Stomach smooth muscle (tissue), 2 donors: ENCODE measurements around the gene POLR3B.

Experiments
- H3K27ac ChIP-seq: one replicate; pipeline ENCODE4 v1.7.0; 2013; ENCODE audit warnings: mild to moderate bottlenecking, low read length, inconsistent platforms
- H3K27me3 ChIP-seq, 2 donors: one replicate each; pipeline ENCODE4 v1.7.0; 2013; ENCODE audit warnings: low read length in 2 of 2; ENCODE audit not compliant: insufficient read depth in 2 of 2, control insufficient read depth in 1 of 2
- H3K36me3 ChIP-seq, 2 donors: one replicate each; pipeline ENCODE4 v1.7.0; 2013; ENCODE audit warnings: low read length in 2 of 2; ENCODE audit not compliant: control insufficient read depth in 2 of 2, insufficient read depth in 2 of 2
- H3K4me1 ChIP-seq: one replicate; pipeline ENCODE4 v1.7.0; 2013; ENCODE audit warnings: low read length; ENCODE audit not compliant: control insufficient read depth, insufficient read depth
- H3K4me3 ChIP-seq, 2 donors: one replicate each; pipeline ENCODE4 v1.7.0; 2013; ENCODE audit warnings: low read length in 2 of 2
- H3K9ac ChIP-seq, 2 donors: one replicate each; pipeline ENCODE4 v1.7.0; 2013; ENCODE audit warnings: low read length in 2 of 2, mild to moderate bottlenecking in 1 of 2
- H3K9me3 ChIP-seq, 2 donors: one replicate each; pipeline ENCODE4 v1.7.0; 2013; ENCODE audit warnings: low read length in 2 of 2; ENCODE audit not compliant: control insufficient read depth in 2 of 2
- donor health status: healthy.
- donor health status: Pancreatic carcinoma.

Gene POLR3B

GRCh38 chr12:106416273-106416672, 58.7 kb downstream of the POLR3B start:
- no peaks in the 10 kb centered on the region for H3K36me3 ChIP-seq
- H3K4me3 ChIP-seq, result no peak overlapping the region
- no peak overlapping the region for H3K27ac ChIP-seq
- no peaks in the 10 kb centered on the region for H3K27me3 ChIP-seq
- H3K9ac ChIP-seq, result no peak overlapping the region
- H3K9me3 ChIP-seq, result no peaks in the 10 kb centered on the region
- H3K4me1 ChIP-seq, result peaks cover 2% of the 10 kb centered on the region

GRCh38 chr12:106417926-106418910, 60.7 kb downstream of the POLR3B start:
- H3K4me3 ChIP-seq, result no peak overlapping the region
- H3K9ac ChIP-seq, result no peak overlapping the region
- no peaks in the 10 kb centered on the region for H3K9me3 ChIP-seq
- peaks cover 2% of the 10 kb centered on the region for H3K4me1 ChIP-seq
- H3K36me3 ChIP-seq, result no peaks in the 10 kb centered on the region
- H3K27ac ChIP-seq, result no peak overlapping the region
- H3K27me3 ChIP-seq, result no peaks in the 10 kb centered on the region

DNA sequence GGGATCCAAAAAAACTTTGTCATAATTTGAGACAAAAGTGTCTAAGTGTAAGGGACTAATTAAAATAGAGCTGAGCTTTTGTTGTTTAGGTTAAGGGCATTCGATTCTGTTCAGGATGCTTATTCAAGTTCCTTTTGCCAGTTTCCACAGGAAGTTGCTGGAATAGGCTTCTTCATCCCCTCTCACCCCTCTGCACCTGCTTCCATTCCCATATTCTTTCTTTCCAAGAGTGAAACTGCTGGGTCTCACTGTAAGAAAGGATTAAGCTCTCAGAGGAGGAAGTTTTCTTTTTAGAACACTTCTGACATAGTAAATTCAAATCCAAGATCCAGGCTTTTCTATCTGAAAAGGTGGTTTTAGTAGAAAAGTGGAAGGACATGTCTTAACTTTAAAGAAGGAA, 61.4 kb downstream of the POLR3B start:
- Histone ChIP-seq H3K27me3 (no peaks in the 10 kb centered on the region), H3K27ac (no peak overlapping the region), H3K4me3 (no peak overlapping the region), H3K9me3 (no peaks in the 10 kb centered on the region), H3K4me1 (peaks cover 2% of the 10 kb centered on the region), H3K36me3 (no peaks in the 10 kb centered on the region), H3K9ac (no peak overlapping the region)

DNA sequence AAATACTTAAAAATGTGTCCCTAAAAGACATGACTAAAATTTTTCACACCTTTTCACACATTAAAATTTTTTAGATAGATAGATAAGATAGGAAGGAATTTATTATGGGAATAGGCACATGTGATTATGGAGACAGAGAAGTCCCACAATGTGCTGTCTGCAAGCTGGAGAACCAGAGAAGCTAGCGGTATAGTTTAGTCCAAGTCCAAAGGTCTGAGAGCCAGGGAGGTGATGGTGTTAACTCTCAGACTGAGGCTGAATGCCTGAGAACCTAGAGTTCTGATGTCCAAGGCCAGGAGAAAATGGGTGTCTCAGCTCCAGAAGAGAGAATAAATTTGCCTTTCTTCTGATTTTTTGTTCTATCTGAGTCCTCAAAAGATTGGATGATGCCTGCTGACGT, 65.7 kb downstream of the POLR3B start:
- Histone ChIP-seq H3K36me3 (no peaks in the 10 kb centered on the region), H3K9me3 (no peaks in the 10 kb centered on the region), H3K9ac (no peak overlapping the region), H3K4me1 (peaks cover 12% of the 10 kb centered on the region), H3K27ac (no peak overlapping the region), H3K27me3 (no peaks in the 10 kb centered on the region), H3K4me3 (no peak overlapping the region)

GRCh38 chr12:106425061-106425702, 67.6 kb downstream of the POLR3B start:
- Histone ChIP-seq H3K4me1 (peaks cover 14% of the 10 kb centered on the region), H3K4me3 (no peak overlapping the region), H3K9me3 (no peaks in the 10 kb centered on the region), H3K9ac (no peak overlapping the region), H3K36me3 (no peaks in the 10 kb centered on the region), H3K27ac (no peak overlapping the region), H3K27me3 (no peaks in the 10 kb centered on the region)

DNA sequence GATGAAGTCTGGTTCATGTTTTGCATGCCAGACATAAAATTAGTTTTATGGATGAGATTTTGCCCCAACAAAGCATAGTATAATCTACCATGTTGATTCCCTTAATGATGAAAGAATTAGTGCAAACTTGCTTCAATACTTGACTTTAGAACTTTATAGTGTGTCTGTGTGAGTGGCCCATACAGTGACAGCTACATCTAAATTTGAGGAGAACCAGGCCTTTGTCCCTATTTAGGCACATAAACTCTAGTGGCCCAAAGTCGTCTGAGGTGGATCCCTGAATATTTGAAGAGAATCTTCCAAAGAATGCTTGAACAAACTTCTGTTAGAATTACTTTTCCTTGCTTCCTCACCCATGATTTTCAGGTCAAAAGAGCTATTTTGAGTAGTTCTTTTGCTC, 70.4 kb downstream of the POLR3B start:
- H3K9me3 ChIP-seq, result no peaks in the 10 kb centered on the region
- no peak overlapping the region for H3K9ac ChIP-seq
- peaks cover 14% of the 10 kb centered on the region for H3K4me1 ChIP-seq
- H3K36me3 ChIP-seq, result no peaks in the 10 kb centered on the region
- H3K27me3 ChIP-seq, result no peaks in the 10 kb centered on the region
- peak overlapping the region; percentile 46 for H3K27ac ChIP-seq
- H3K4me3 ChIP-seq, result no peak overlapping the region

DNA sequence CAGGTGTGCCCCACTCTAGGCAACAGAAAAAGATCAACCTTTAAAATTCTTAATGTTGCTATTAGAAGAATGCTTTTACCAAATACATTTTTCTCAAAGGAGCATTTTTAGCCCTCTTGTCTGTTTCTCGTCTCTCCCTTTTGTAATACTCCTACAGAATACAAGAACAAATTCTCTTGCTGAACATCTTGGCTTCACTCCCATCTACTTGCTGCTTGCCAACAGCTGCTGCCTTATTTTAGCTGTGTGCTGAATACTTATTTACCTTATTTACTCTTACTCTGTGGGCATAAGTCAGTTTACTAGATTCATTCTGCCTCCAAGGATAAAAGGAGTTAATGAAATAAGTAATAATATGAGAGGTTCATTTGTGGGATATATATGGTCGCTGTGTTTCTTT, 70.8 kb downstream of the POLR3B start:
- Histone ChIP-seq H3K9me3 (no peaks in the 10 kb centered on the region), H3K4me3 (no peak overlapping the region), H3K9ac (no peak overlapping the region), H3K27ac (peak overlapping the region; percentile 46), H3K4me1 (peaks cover 14% of the 10 kb centered on the region), H3K27me3 (no peaks in the 10 kb centered on the region), H3K36me3 (no peaks in the 10 kb centered on the region)

GRCh38 chr12:106429043-106429552, 71.5 kb downstream of the POLR3B start:
- H3K4me1 ChIP-seq, result peaks cover 14% of the 10 kb centered on the region
- H3K27me3 ChIP-seq, result no peaks in the 10 kb centered on the region
- no peak overlapping the region for H3K9ac ChIP-seq
- no peak overlapping the region for H3K27ac ChIP-seq
- no peaks in the 10 kb centered on the region for H3K36me3 ChIP-seq
- H3K9me3 ChIP-seq, result no peaks in the 10 kb centered on the region
- H3K4me3 ChIP-seq, result no peak overlapping the region

GRCh38 chr12:106429636-106430035, 72.1 kb downstream of the POLR3B start:
- Histone ChIP-seq H3K27me3 (no peaks in the 10 kb centered on the region), H3K4me3 (no peak overlapping the region), H3K4me1 (peaks cover 14% of the 10 kb centered on the region), H3K9ac (no peak overlapping the region), H3K36me3 (no peaks in the 10 kb centered on the region), H3K27ac (no peak overlapping the region), H3K9me3 (no peaks in the 10 kb centered on the region)

DNA sequence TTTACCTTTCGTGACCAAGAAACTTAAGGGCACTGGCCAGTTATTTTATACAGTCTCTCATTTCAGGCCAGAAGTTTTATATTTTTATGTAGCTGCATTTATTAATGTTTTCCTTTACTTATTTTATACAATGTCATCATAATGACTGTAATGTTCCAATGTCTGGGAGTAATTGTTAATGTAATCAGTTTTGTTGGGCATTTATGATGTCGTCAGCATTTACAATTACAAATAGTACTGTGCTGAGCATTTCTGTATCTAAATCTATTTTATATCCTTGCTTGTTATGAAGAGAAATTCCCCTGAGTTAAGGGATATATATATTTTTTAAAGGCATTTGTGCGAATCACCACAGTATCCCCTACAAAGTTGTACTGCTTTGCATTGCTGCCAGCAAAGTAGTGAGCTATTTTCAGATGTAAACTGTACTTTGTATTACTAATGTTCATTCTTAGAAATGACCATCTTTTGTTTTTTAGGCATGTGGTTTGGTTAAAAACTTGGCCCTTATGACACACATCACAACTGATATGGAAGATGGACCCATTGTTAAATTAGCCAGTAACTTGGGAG, 74.4 kb downstream of the POLR3B start:
- no peak overlapping the region for H3K9ac ChIP-seq
- no peak overlapping the region for H3K27ac ChIP-seq
- H3K9me3 ChIP-seq, result no peaks in the 10 kb centered on the region
- H3K27me3 ChIP-seq, result no peaks in the 10 kb centered on the region
- no peak overlapping the region for H3K4me3 ChIP-seq
- H3K36me3 ChIP-seq, result peaks cover 3 to 7% of the 10 kb centered on the region in 2 donors
- peaks cover 10% of the 10 kb centered on the region for H3K4me1 ChIP-seq
